DMS114 treated with DMSO at 0.1 percent for 48 hours (cell line): Measurements from ENCODE around the gene CEMIP2.
"Not testable (repeated sequence)": the region's sequence is repeated elsewhere in the genome, so short reads cannot be mapped to it uniquely, and the experiment has no call there.

Source experiments
- DNase-seq: peaks from one replicate; lab custom pipeline; 2025; ENCODE audit not compliant: unreplicated experiment; lab: John Stamatoyannopoulos, UW

The CEMIP2 gene

GRCh38 chr9:71768388-71769174 is at the start of gene CEMIP2:
CEMIP2 (minus strand) TSS chr9:71768513; CDS start chr9:71750373, 18,140 bp downstream.
- DNase-seq: peak; percentile 23

GRCh38 chr9:71816916-71817451 is 48.7 kb upstream of the CEMIP2 start:
- no peak for DNase-seq

GRCh38 chr9:71814815-71815214 is 46.5 kb upstream of the CEMIP2 start:
- no peak for DNase-seq

GRCh38 chr9:71814226-71814625 is 45.9 kb upstream of the CEMIP2 start:
- no peak for DNase-seq

- DNase-seq: no peak
Measured at GRCh38 chr9:71812385-71812784, 44.1 kb upstream of the CEMIP2 start.

- no peak for DNase-seq
Measured at GRCh38 chr9:71808068-71808467, 39.8 kb upstream of the CEMIP2 start.

- DNase-seq: peak; percentile 19
Measured at GRCh38 chr9:71806901-71807307, 38.6 kb upstream of the CEMIP2 start.

- DNase-seq: not testable (repeated sequence)
Measured at GRCh38 chr9:71805096-71805495, 36.8 kb upstream of the CEMIP2 start.

- DNase-seq: no peak
Measured at GRCh38 chr9:71801826-71802225, 33.5 kb upstream of the CEMIP2 start.

- DNase-seq: no peak
Measured at GRCh38 chr9:71797266-71797665, 29.0 kb upstream of the CEMIP2 start.

- DNase-seq: no peak
Measured at GRCh38 chr9:71796100-71796767, 27.9 kb upstream of the CEMIP2 start.

GRCh38 chr9:71795097-71795813 is 26.9 kb upstream of the CEMIP2 start:
- no peak for DNase-seq

GRCh38 chr9:71793386-71794105 is 25.2 kb upstream of the CEMIP2 start:
- DNase-seq: no peak

- DNase-seq: no peak
Measured at GRCh38 chr9:71791875-71792274, 23.6 kb upstream of the CEMIP2 start.

GRCh38 chr9:71790296-71790695 is 22.0 kb upstream of the CEMIP2 start:
- DNase-seq: no peak

GRCh38 chr9:71783120-71783523 is 14.8 kb upstream of the CEMIP2 start:
- no peak for DNase-seq

- no peak for DNase-seq
Measured at GRCh38 chr9:71781391-71781790, 13.1 kb upstream of the CEMIP2 start.

- DNase-seq: no peak
Measured at GRCh38 chr9:71780953-71781352, 12.6 kb upstream of the CEMIP2 start.

- DNase-seq: no peak
Measured at GRCh38 chr9:71778085-71778484, 9.8 kb upstream of the CEMIP2 start.

- no peak for DNase-seq
Measured at GRCh38 chr9:71774920-71775319, 6.6 kb upstream of the CEMIP2 start.

GRCh38 chr9:71772726-71773125 is 4.4 kb upstream of the CEMIP2 start:
- no peak for DNase-seq
